Ishikawa (cell line): Measurements from ENCODE around the gene RWDD1.

Experiments used
- CEBPB ChIP-seq: IDR thresholded peaks from 2 replicates; pipeline ENCODE4 v1.6.1; 2012
- CREB1 ChIP-seq: IDR thresholded peaks from 2 replicates; pipeline ENCODE4 v1.6.1; 2012; ENCODE audit warnings: low read depth
- EGR1 ChIP-seq: IDR thresholded peaks from 2 replicates; pipeline ENCODE4 v1.6.1; 2012
- TAF1 ChIP-seq: IDR thresholded peaks from 2 replicates; pipeline ENCODE4 v1.6.1; 2012; ENCODE audit warnings: low read depth, mild to moderate bottlenecking
- TF ChIP-seq, protein P1 (sequence below): IDR thresholded peaks from 2 replicates; pipeline ENCODE4 v1.6.1; 2012

DNA sequence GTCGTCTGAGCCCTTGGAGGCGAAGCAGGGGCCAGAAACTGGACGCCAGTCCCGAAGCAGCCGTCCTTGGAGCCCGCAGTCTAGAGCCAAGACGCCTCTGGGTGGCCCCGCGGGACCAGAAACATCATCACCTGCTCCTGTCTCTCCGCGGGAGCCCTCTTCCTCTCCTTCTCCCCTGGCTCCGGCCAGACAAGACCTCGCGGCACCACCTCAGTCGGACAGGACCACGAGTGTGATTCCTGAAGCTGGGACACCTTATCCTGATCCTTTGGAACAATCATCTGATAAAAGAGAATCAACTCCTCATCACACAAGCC is 45.4 kb downstream of the RWDD1 start:
- TF ChIP-seq TAF1: no peak
- TF ChIP-seq CREB1: no peak
- no peak for TF ChIP-seq CEBPB
- TF ChIP-seq, protein P1, sequence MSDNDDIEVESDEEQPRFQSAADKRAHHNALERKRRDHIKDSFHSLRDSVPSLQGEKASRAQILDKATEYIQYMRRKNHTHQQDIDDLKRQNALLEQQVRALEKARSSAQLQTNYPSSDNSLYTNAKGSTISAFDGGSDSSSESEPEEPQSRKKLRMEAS: no peak
- TF ChIP-seq EGR1: no peak
